Cerebellar cortex (tissue), 1 donor: ENCODE data around the gene DHX58.

ENCODE experiments used
- DNase-seq: peaks from one replicate; pipeline ENCODE4 v3.0.0-alpha.2; 2015; ENCODE audit warnings: low spot score

The DHX58 gene

DNA sequence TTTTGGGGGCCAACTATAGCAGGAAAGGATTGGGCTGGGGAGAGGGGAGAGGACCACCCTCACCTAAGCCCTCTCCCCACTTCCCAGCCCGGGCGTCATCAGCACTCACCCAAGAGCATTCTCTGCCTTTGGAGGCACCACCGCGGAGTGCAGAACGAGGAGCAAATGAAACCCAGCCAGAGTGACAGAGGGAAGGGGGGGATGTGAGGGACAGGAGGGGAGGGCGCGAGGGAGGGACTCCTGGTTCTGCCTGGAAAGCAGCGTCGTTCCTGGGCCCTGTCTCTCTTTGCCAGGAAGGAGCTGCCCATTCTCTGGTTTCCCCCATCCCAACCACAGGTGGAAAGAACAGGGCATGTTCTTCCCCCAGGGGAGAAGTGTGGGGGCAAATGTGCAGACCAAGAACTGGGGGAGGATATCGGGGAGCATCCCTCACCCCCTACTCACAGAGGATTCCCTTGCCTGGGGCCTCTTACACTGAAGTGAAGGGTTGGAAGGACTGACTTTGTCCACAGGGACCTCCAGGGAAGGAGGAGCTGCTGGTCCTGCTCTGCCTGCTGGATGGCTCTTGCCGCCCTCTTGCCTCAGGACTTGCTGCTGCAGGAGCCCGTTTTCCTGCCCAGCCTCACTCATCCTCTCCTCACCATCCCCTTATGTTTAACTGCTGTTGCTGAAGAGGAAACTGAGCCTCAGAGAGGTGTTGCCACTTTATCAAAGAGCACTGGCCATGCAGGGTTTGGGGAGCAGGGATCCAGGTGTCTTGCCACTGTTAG is 58.6 kb downstream of the DHX58 start:
- no peak for DNase-seq

DNA sequence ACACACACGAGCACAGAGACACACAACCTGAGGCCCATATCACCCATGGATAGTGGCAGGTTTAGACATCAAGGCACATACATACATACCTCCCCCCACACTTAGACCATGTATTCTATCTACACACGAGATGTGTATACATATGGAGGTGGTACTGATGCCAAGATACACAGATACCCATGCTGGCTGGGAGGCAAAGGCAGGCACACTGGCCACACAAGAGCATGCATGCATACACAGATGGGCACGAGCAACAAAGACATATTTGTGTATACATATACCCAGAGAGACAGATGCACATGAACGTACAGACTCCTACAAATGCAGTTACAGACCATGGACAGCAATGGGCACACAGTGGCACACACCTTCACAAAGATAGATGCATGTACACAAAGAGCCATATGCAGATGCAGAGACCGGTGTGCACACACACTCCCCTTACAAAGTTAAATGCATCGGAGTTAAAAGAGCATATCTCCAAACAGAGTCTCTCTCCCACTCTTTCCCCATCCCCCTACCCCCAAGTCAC is 60.1 kb downstream of the DHX58 start:
- no peak for DNase-seq

DNA sequence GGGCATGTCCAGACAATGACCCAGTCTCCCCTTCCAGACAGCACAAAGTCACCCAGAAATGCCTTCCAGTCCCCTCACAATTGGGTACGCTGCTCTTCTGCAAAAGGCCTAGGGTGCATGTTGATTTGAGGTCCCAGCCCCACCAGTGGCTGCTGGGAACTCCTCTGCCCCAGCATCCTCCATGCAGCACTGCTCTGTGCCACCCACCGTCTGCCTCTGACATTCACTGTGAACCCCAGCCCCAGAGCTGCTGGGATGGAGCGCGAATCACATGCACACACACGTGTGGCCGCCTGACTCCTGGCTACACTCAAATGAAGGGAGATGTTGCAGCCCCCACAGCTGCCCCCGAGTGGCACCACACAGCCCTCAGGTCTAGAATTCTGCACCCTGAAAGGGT is 60.9 kb downstream of the DHX58 start:
- DNase-seq: no peak
